HepG2 (cell line): ENCODE results near the gene KIF9. TPM values are rescaled to one million over a fixed set of nuclear protein-coding genes. Genes with fewer than 3 reads are reported as not detected.

Experiments
- AGO2 ChIP-seq: fragments of 200-400 bp; formaldehyde crosslinking; optimal IDR thresholded peaks from 2 replicates; pipeline ENCODE3; 2017; ENCODE audit warnings: mild to moderate bottlenecking, low read depth, low read length, moderate library complexity
- GMEB2 ChIP-seq: IDR thresholded peaks from 2 replicates; pipeline ENCODE4 v1.6.1; 2016; ENCODE audit warnings: missing biosample characterization, missing genetic modification reagents, low read depth
- KAT7 ChIP-seq: IDR thresholded peaks from 2 replicates; pipeline ENCODE4 v1.6.1; 2018; ENCODE audit warnings: borderline replicate concordance, missing compliant biosample characterization
- NBN ChIP-seq: fragments of 450-650 bp; conservative IDR thresholded peaks from 2 replicates; pipeline ENCODE4 v1.6.1; 2017
- REPIN1 ChIP-seq: sonication (generic); formaldehyde crosslinking; IDR thresholded peaks from 2 replicates; pipeline ENCODE4 v1.8.0; 2022; ENCODE audit warnings: missing genetic modification reagents, low read depth, mild to moderate bottlenecking, borderline replicate concordance
- STAT5B ChIP-seq: sonication (generic); formaldehyde crosslinking; IDR thresholded peaks from 2 replicates; pipeline ENCODE4 v1.4.0; 2020; ENCODE audit warnings: missing genetic modification reagents
- XBP1 ChIP-seq: sonication (generic); formaldehyde crosslinking; IDR thresholded peaks from 2 replicates; pipeline ENCODE4 v1.5.0; 2020; ENCODE audit warnings: missing genetic modification reagents
- ZFP36 ChIP-seq: fragments of 150-350 bp; IDR thresholded peaks from 2 replicates; pipeline ENCODE4 v1.6.1; 2018; ENCODE audit warnings: borderline replicate concordance, low read length, low read depth; ENCODE audit not compliant: partially characterized antibody
- ZFP62 ChIP-seq: sonication (generic); formaldehyde crosslinking; IDR thresholded peaks from 2 replicates; pipeline ENCODE4 v1.4.0; 2020; ENCODE audit warnings: missing genetic modification reagents
- ZMAT3 ChIP-seq: sonication (generic); formaldehyde crosslinking; conservative IDR thresholded peaks from 2 replicates; pipeline ENCODE4 v1.7.0; 2021; ENCODE audit warnings: missing genetic modification reagents
- ZNF205 ChIP-seq: IDR thresholded peaks from 2 replicates; pipeline ENCODE4 v1.6.1; 2018; ENCODE audit warnings: missing biosample characterization, missing genetic modification reagents
- ZNF224 ChIP-seq: sonication (generic); formaldehyde crosslinking; IDR thresholded peaks from 2 replicates; pipeline ENCODE4 v1.5.0; 2020; ENCODE audit warnings: mild to moderate bottlenecking, missing genetic modification reagents
- ZNF512 ChIP-seq: sonication (generic); formaldehyde crosslinking; IDR thresholded peaks from 2 replicates; pipeline ENCODE4 v1.4.0; 2020; ENCODE audit warnings: mild to moderate bottlenecking, missing genetic modification reagents
- ZNF678 ChIP-seq: sonication (generic); formaldehyde crosslinking; IDR thresholded peaks from 2 replicates; pipeline ENCODE4 v1.4.0; 2020; ENCODE audit warnings: mild to moderate bottlenecking, missing genetic modification reagents
- ZNF7 ChIP-seq: IDR thresholded peaks from 2 replicates; pipeline ENCODE4 v1.6.1; 2016; ENCODE audit warnings: missing biosample characterization, missing genetic modification reagents
- ZNF784 ChIP-seq: sonication (generic); formaldehyde crosslinking; IDR thresholded peaks from 2 replicates; pipeline ENCODE4 v1.5.1; 2020; ENCODE audit warnings: missing genetic modification reagents, mild to moderate bottlenecking, borderline replicate concordance
- ZNF816 ChIP-seq: sonication (generic); formaldehyde crosslinking; IDR thresholded peaks from 2 replicates; pipeline ENCODE4 v1.8.0; 2022; ENCODE audit warnings: missing genetic modification reagents, mild to moderate bottlenecking, borderline replicate concordance
- polyA plus RNA-seq, 8 experiments: library from polyadenylated mRNA; depleted of rRNA in 3 of 8; stranded (reverse) in 7 of 8; unstranded in 1 of 8; fragments of >200 nt; fragmentation: Illumina TruSeq in 4 of 8; extraction: Trizol in 4 of 8; gene quantifications; 2 replicates each; pipeline versions ENCODE4 v1.2.1 to v1.2.3, GENCODE V29; 2011 to 2016; ENCODE audit warnings: low read depth in 4 of 8, missing spikeins in 1 of 8, mixed read lengths in 1 of 8; ENCODE audit not compliant: insufficient read depth in 1 of 8
- total RNA-seq, 5 experiments: library from RNA; depleted of rRNA; stranded (reverse); fragments of >200 nt; fragmentation: Illumina TruSeq; extraction: Trizol; gene quantifications; 2 replicates each; pipeline ENCODE4 v1.2.3, GENCODE V29; 2016; ENCODE audit warnings: low read depth in 1 of 5
- TF ChIP-seq, protein P1 (sequence below): fragments of 450-650 bp; IDR thresholded peaks from 2 replicates; pipeline ENCODE4 v1.6.1; 2017
- TF ChIP-seq, protein P2 (sequence below): sonication (generic); formaldehyde crosslinking; IDR thresholded peaks from 2 replicates; pipeline ENCODE4 v1.5.0; 2020; ENCODE audit warnings: missing genetic modification reagents
- TF ChIP-seq, protein P3 (sequence below): sonication (generic); formaldehyde crosslinking; IDR thresholded peaks from 2 replicates; pipeline ENCODE4 v1.5.0; 2020; ENCODE audit warnings: missing genetic modification reagents
- TF ChIP-seq, protein P4 (sequence below): IDR thresholded peaks from 2 replicates; pipeline ENCODE4 v1.6.1; 2016

The KIF9 gene
- total and polyA plus RNA-seq, 2 of the 13 experiments (the other 11 are each of a cell fraction or from before 2014, with no cell fraction given) = 5.1 to 16.9 TPM

DNA sequence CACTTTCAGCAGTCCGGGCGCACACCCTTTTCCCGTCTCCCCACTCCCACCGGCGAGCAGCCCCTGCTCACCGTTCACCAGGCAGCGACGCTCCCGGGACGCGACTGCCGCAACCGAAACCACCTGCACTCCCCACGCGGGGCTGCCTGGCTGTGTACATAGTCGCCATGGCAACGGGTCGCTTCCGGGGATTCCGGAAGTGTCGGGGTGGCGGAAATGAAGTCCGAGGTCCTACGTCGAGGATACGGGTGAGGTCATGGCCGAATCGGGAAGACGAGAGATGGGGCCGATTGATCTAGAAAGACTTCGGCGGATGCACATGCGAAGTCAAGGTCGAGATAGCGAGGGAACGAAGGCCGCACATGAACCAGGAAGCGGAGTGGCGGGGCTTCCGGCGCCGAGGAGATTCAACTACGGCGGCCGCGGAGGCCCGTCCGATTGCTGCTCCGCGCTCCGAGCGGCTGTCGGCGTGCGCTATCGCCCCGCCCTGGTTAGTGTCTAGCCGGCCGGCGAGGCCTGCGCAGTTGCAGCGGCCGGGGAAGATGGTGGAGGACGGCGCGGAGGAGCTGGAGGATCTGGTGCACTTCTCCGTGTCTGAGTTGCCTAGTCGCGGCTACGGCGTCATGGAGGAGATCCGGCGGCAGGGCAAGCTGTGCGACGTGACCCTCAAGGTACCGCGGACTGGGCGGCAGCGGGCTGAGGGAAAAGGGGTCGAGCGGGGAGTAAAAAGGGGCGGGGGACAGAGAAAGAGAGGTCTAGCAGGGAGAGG is at the start of gene KIF9, which contains the start of gene KLHL18 (continued):
- TF ChIP-seq ZNF512 (CRISPR knock-in tag) (peak; percentile 81), ZFP36 (no peak), NBN (no peak), ZNF224 (CRISPR knock-in tag) (no peak), REPIN1 (CRISPR knock-in tag) (peak; percentile 91; the same call in 1 of the 2 replicates), KAT7 (CRISPR knock-in tag) (peak; percentile 52; the same call in 1 of the 2 replicates), XBP1 (no peak), ZNF816 (CRISPR knock-in tag) (no peak), ZNF7 (CRISPR knock-in tag) (no peak), ZNF678 (CRISPR knock-in tag) (0 out of 2 replicates have a peak, but pooled peaks have one; percentile 60), ZNF205 (CRISPR knock-in tag) (peak; percentile 90), GMEB2 (CRISPR knock-in tag) (0 out of 2 replicates have a peak, but pooled peaks have one; percentile 27), ZNF784 (CRISPR knock-in tag) (peak; percentile 92; the same call in 1 of the 2 replicates), STAT5B (CRISPR knock-in tag) (no peak), AGO2 (peak; percentile 62), ZFP62 (CRISPR knock-in tag) (no peak), ZMAT3 (CRISPR knock-in tag) (no peak; the same call in 1 of the 2 replicates)
- TF ChIP-seq, protein P1, sequence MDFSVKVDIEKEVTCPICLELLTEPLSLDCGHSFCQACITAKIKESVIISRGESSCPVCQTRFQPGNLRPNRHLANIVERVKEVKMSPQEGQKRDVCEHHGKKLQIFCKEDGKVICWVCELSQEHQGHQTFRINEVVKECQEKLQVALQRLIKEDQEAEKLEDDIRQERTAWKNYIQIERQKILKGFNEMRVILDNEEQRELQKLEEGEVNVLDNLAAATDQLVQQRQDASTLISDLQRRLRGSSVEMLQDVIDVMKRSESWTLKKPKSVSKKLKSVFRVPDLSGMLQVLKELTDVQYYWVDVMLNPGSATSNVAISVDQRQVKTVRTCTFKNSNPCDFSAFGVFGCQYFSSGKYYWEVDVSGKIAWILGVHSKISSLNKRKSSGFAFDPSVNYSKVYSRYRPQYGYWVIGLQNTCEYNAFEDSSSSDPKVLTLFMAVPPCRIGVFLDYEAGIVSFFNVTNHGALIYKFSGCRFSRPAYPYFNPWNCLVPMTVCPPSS = no peak
- TF ChIP-seq, protein P2, sequence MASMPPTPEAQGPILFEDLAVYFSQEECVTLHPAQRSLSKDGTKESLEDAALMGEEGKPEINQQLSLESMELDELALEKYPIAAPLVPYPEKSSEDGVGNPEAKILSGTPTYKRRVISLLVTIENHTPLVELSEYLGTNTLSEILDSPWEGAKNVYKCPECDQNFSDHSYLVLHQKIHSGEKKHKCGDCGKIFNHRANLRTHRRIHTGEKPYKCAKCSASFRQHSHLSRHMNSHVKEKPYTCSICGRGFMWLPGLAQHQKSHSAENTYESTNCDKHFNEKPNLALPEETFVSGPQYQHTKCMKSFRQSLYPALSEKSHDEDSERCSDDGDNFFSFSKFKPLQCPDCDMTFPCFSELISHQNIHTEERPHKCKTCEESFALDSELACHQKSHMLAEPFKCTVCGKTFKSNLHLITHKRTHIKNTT (CRISPR knock-in tag) = no peak
- TF ChIP-seq, protein P3, sequence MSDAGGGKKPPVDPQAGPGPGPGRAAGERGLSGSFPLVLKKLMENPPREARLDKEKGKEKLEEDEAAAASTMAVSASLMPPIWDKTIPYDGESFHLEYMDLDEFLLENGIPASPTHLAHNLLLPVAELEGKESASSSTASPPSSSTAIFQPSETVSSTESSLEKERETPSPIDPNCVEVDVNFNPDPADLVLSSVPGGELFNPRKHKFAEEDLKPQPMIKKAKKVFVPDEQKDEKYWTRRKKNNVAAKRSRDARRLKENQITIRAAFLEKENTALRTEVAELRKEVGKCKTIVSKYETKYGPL = no peak
- TF ChIP-seq, protein P4, sequence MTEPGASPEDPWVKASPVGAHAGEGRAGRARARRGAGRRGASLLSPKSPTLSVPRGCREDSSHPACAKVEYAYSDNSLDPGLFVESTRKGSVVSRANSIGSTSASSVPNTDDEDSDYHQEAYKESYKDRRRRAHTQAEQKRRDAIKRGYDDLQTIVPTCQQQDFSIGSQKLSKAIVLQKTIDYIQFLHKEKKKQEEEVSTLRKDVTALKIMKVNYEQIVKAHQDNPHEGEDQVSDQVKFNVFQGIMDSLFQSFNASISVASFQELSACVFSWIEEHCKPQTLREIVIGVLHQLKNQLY (CRISPR knock-in tag) = peak; percentile 30; the same call in 1 of the 2 replicates
